AML-193 (cell line): ENCODE measurements around the gene TMEM30A.

Experiments
- DNase-seq, 2 experiments: peaks; one replicate each; lab custom pipeline; 2025; lab: John Stamatoyannopoulos, UW

Gene TMEM30A

GRCh38 chr6:75291744-75292143, 7.2 kb upstream of the TMEM30A start:
- DNase-seq = no peak

- no peak for DNase-seq
Observed at GRCh38 chr6:75291331-75291730, 6.7 kb upstream of the TMEM30A start.

GRCh38 chr6:75290136-75290945, 5.7 kb upstream of the TMEM30A start:
- DNase-seq = no peak

GRCh38 chr6:75288023-75288422, 3.4 kb upstream of the TMEM30A start:
- no peak for DNase-seq

GRCh38 chr6:75287424-75287823, 2.8 kb upstream of the TMEM30A start:
- DNase-seq = peak; percentile 88 to 91

GRCh38 chr6:75286955-75287354, 2.4 kb upstream of the TMEM30A start:
- DNase-seq = no peak

- DNase-seq = peak; percentile 76 to 86
Observed at GRCh38 chr6:75285283-75285639, 669 bp upstream of the TMEM30A start.

- DNase-seq = peak; percentile 26 to 65
Observed at GRCh38 chr6:75283907-75284631, 523 bp downstream of the TMEM30A start.

- DNase-seq = no peak
Observed at GRCh38 chr6:75282706-75283105, 1.9 kb downstream of the TMEM30A start.

GRCh38 chr6:75281653-75282052, 2.9 kb downstream of the TMEM30A start:
- DNase-seq = no peak

GRCh38 chr6:75280131-75280855, 4.3 kb downstream of the TMEM30A start:
- no peak for DNase-seq

GRCh38 chr6:75279418-75279817, 5.2 kb downstream of the TMEM30A start:
- DNase-seq = no peak

GRCh38 chr6:75278474-75279077, 6.0 kb downstream of the TMEM30A start:
- peak; percentile 66 to 76 for DNase-seq

GRCh38 chr6:75275067-75275466, 9.5 kb downstream of the TMEM30A start:
- DNase-seq = peak in 1 of 2 experiments; percentile 24

GRCh38 chr6:75273009-75273408, 11.6 kb downstream of the TMEM30A start:
- peak; percentile 88 to 90 for DNase-seq

- DNase-seq = no peak
Observed at GRCh38 chr6:75272145-75272840, 12.3 kb downstream of the TMEM30A start.

- no peak for DNase-seq
Observed at GRCh38 chr6:75268988-75269354, 15.6 kb downstream of the TMEM30A start.

GRCh38 chr6:75268121-75268987, 16.2 kb downstream of the TMEM30A start:
- no peak for DNase-seq

GRCh38 chr6:75267461-75267860, 17.1 kb downstream of the TMEM30A start:
- no peak for DNase-seq

GRCh38 chr6:75266716-75267291, 17.8 kb downstream of the TMEM30A start:
- DNase-seq = peak; percentile 77 to 85
